Posterior vena cava (tissue), 2 donors: ENCODE results near the gene ACTR3. TPM values are rescaled to one million over a fixed set of nuclear protein-coding genes. Genes with fewer than 3 reads are reported as not detected.

ENCODE experiments used
- total RNA-seq, 2 donors: library from RNA; stranded (reverse); fragmentation: NEBNext Ultra II Directional; extraction: Animal tissue kit (Norgen Biotek cat#: 25700); gene quantifications; one replicate each; pipeline ENCODE4 v1.2.1, GENCODE V29; 2021
- donor health status: DM: yes; HTN: yes; CAD: no.
- donor health status: DM: yes; HTN: yes; CAD: no.

ACTR3 gene
- total RNA-seq, 2 donors from 2014 or later, result 322 to 408 TPM

Other genes starting within 250 kb of the ACTR3 start
- gene SLC35F5, start 133.4 kb upstream of the ACTR3 start, total RNA-seq, result 10 to 100 TPM; 62.5 to 81.9 TPM